RPMI8226 (cell line): Measurements from ENCODE around the gene SSX2.
"Not testable (repeated sequence)": the region's sequence is repeated elsewhere in the genome, so short reads cannot be mapped to it uniquely, and the experiment has no call there.

Source experiments
- DNase-seq: peaks from one replicate; pipeline ENCODE4 v3.0.0-alpha.2; 2015

Gene SSX2

GRCh38 chrX:52707078-52707477 lies at the start of gene SSX2:
Gene SSX2 (minus strand): TSS chrX:52707178. CDS start chrX:52705749, 1,429 bp downstream.
- DNase-seq, result not testable (repeated sequence)

- DNase-seq, result not testable (repeated sequence)
These were observed 44.0 kb upstream of the SSX2 start, which contains the start of gene SSX2B for GRCh38 chrX:52750952-52751351. Gene SSX2B (plus strand): TSS chrX:52751252. CDS start chrX:52752681, 1,429 bp downstream.

- DNase-seq, result not testable (repeated sequence)
These were observed 14.9 kb downstream of the SSX2 start for GRCh38 chrX:52692034-52692433.

GRCh38 chrX:52662218-52662617 lies 44.8 kb downstream of the SSX2 start:
- not testable (repeated sequence) for DNase-seq

- DNase-seq, result not testable (repeated sequence)
These were observed 51.5 kb downstream of the SSX2 start for GRCh38 chrX:52655475-52655874.

GRCh38 chrX:52654800-52655199 lies 52.2 kb downstream of the SSX2 start, which contains the start of gene SSX7:
Gene SSX7 (minus strand): TSS chrX:52654900. CDS start chrX:52653472, 1,428 bp downstream.
- not testable (repeated sequence) for DNase-seq

GRCh38 chrX:52650676-52651075 lies 56.3 kb downstream of the SSX2 start:
- DNase-seq, result not testable (repeated sequence)

GRCh38 chrX:52648956-52649355 lies 58.0 kb downstream of the SSX2 start:
- DNase-seq, result not testable (repeated sequence)
